Measurements from ENCODE around the gene SAMHD1. TPM values are rescaled to one million over a fixed set of nuclear protein-coding genes. Genes with fewer than 3 reads are reported as not detected.

The SAMHD1 gene
- total RNA-seq, 2 donors from 2014 or later, result 24.0 to 35.6 TPM

DNA sequence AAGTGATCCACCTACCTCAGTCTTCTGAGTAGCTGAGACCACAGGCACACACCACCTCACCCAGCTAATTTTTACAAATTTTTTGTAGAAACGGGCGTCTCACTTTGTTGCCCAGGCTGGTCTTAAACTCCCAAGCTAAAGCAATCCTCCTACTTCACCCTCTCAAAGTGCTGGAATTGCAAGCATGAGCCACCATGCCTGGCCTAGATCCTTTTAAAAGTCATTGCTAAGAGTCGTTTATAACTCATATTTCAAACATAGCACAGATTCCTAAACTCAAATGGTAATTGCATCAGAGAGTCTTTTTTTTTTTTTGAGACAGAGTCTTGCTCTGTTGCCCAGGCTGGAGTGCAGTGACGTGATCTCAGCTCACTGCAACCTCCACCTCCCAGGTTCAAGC is 7.7 kb upstream of the SAMHD1 start:
- H3K9me3 ChIP-seq, result no peaks in the 10 kb centered on the region
- DNase-seq, result no peak
- H3K36me3 ChIP-seq, result no peaks in the 10 kb centered on the region
- H3K9ac ChIP-seq (ENCODE audit: low read depth in 2 of 2, low read length in 2 of 2), result no peak overlapping the region
- H3K4me3 ChIP-seq, result no peak overlapping the region
- H3K27me3 ChIP-seq, result no peaks in the 10 kb centered on the region
- TF ChIP-seq, protein P1, sequence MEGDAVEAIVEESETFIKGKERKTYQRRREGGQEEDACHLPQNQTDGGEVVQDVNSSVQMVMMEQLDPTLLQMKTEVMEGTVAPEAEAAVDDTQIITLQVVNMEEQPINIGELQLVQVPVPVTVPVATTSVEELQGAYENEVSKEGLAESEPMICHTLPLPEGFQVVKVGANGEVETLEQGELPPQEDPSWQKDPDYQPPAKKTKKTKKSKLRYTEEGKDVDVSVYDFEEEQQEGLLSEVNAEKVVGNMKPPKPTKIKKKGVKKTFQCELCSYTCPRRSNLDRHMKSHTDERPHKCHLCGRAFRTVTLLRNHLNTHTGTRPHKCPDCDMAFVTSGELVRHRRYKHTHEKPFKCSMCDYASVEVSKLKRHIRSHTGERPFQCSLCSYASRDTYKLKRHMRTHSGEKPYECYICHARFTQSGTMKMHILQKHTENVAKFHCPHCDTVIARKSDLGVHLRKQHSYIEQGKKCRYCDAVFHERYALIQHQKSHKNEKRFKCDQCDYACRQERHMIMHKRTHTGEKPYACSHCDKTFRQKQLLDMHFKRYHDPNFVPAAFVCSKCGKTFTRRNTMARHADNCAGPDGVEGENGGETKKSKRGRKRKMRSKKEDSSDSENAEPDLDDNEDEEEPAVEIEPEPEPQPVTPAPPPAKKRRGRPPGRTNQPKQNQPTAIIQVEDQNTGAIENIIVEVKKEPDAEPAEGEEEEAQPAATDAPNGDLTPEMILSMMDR (IDR thresholded peaks at IDR 0.05), result no peak
- no peaks in the 10 kb centered on the region for H3K4me1 ChIP-seq
- intact Hi-C loops (cut with DNase I), result no loop called here
- H3K27ac ChIP-seq, result no peak overlapping the region

DNA sequence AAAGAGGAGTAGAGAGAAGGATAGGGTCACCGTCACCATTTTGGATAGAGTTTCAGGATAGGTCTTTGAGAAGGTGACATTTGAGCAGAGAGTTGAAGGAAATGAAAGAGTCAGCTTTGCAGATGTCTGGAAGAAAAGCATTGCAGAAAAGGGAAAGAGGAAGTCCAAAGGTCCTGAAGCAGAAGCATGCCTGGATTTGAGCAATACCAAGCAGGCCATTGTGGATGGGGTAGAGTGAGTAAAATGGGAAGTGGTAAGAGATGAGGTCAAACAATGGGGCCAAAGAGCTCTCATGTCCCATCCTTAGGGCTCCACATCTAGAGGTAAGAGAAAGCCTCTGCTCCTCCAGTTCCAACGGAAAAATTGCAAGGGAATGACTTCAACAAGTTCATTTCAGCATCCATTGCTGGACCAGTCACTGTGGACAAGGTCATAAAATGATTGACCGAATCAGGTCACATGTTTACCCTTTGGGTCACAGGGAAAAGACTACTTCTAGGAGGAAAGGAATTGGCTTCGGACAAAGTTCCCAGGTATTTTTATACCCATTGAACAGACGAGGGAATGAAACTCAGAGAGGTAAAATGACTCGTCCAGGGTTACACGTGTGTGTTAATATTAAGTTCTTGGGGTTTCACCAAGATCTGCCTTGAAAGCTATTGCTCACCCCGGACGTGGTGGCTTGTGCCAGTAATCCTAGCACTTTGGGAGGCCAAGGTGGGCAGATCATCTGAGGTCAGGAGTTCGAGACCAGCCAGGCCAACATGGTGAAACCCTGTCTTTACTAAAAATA is 6.6 kb upstream of the SAMHD1 start:
- Histone ChIP-seq H3K27me3 (no peaks in the 10 kb centered on the region), H3K36me3 (no peaks in the 10 kb centered on the region), H3K4me1 (no peaks in the 10 kb centered on the region), H3K27ac (no peak overlapping the region), H3K4me3 (no peak overlapping the region), H3K9ac (ENCODE audit: low read depth in 2 of 2, low read length in 2 of 2) (no peak overlapping the region), H3K9me3 (no peaks in the 10 kb centered on the region)
- no peak for DNase-seq
- intact Hi-C loops (cut with DNase I), result no loop called here
- TF ChIP-seq, protein P1 (IDR thresholded peaks at IDR 0.05), result no peak

DNA sequence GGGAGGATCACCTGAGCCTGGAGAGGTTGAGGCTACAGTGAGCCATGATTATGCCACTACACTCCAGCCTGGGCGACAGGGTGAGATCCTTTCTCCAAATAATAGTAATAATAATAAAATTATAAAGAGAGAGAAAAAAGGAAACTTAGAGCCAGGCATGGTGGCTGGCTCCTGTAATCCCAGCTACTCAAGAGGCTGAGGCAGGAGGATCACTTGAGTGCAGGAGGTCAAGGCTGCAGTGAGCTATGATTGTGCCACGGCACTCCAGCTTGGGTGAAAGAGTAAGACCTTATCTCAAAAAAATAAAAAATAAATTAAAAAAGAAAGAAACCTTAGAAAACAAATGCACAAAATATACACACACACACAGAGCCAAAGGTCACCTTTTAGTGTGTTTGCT is 5.2 kb upstream of the SAMHD1 start:
- Histone ChIP-seq H3K27ac (no peak overlapping the region), H3K9me3 (no peaks in the 10 kb centered on the region), H3K4me1 (no peaks in the 10 kb centered on the region), H3K9ac (ENCODE audit: low read depth in 2 of 2, low read length in 2 of 2) (no peak overlapping the region), H3K4me3 (no peak overlapping the region), H3K27me3 (no peaks in the 10 kb centered on the region), H3K36me3 (no peaks in the 10 kb centered on the region)
- DNase-seq, result no peak
- TF ChIP-seq, protein P1 (IDR thresholded peaks at IDR 0.05), result no peak
- intact Hi-C loops (cut with DNase I), result no loop called here

DNA sequence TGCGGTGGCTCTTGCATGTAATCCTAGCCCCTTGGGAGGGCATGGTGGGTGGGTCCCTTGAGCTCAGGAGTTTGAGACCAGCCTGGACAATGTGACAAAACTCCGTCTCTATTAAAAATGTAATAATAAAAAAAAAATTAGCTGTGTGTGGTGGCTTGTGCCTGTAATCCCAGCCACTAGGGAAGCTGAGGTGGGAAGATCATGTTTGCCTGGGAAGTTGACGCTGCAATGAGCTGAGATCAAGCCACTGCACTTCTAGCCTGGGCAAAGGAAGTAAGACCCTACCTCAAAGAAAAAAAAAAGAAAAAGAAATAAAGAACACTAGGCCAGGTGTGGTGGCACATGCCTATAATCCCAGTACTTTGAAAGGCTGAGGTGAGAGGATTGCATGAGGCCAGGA is 4.5 kb upstream of the SAMHD1 start:
- no peak overlapping the region for H3K9ac ChIP-seq (ENCODE audit: low read depth in 2 of 2, low read length in 2 of 2)
- H3K27me3 ChIP-seq, result no peaks in the 10 kb centered on the region
- no peak for DNase-seq
- H3K36me3 ChIP-seq, result no peaks in the 10 kb centered on the region
- H3K4me1 ChIP-seq, result no peaks in the 10 kb centered on the region
- TF ChIP-seq, protein P1 (IDR thresholded peaks at IDR 0.05), result no peak
- intact Hi-C loops (cut with DNase I), result no loop called here
- H3K27ac ChIP-seq, result no peak overlapping the region
- no peak overlapping the region for H3K4me3 ChIP-seq
- no peaks in the 10 kb centered on the region for H3K9me3 ChIP-seq

DNA sequence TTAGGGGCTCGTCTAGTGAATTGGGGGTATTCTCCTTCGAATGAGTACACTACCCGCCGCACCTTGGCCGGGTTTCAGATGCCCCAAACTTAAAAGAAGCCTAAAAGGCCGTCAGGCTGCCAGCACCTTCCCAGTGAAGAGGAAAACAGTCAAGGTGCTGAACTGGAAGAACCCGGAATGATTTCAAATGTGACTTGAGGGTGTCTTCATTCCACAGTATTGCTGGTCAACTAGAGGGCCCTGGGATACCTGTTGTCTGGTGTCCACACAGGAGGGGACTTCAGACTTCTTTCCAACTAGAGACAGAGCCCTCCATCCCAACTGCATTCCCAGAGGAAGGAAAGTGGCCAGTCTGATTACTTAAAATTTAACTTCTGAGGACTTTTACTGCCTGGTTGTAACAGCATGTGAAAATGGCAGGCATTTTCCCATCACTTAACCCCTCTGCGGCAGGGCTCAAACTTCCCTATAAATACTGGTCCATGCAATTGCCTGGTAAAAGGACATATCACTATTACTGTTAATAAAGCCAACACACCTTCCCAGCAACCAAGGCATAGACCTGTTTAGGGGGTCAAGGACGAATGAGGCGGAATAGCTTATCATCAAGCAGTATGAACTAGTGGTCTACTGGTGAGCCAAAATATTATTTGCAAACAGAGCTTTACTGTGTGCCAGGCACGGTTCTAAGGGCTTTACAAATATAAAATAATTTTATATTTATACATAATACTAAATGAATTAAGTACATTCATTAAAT is 651 bp upstream of the SAMHD1 start:
- peak overlapping the region; percentile 99 for H3K4me3 ChIP-seq
- intact Hi-C loops (cut with DNase I), result no loop called here
- no peaks in the 10 kb centered on the region for H3K4me1 ChIP-seq
- H3K9me3 ChIP-seq, result no peaks in the 10 kb centered on the region
- no peak for DNase-seq
- peak overlapping the region; percentile 90 for H3K27ac ChIP-seq
- no peaks in the 10 kb centered on the region for H3K27me3 ChIP-seq
- H3K9ac ChIP-seq (ENCODE audit: low read depth in 2 of 2, low read length in 2 of 2), result peak overlapping the region; percentile 44 to 88
- TF ChIP-seq, protein P1 (IDR thresholded peaks at IDR 0.05), result no peak
- H3K36me3 ChIP-seq, result no peaks in the 10 kb centered on the region
